GM18519 (cell line): ENCODE measurements around the gene IGSF8.
A peak's percentile ranks its signal among the peaks of the same experiment; 100 is the strongest.

Source experiments
- ATAC-seq: cut with Tn5 transposase; IDR thresholded peaks from one replicate; pipeline ENCODE4 v1.9.1; 2021; ENCODE audit warnings: mild to moderate bottlenecking, moderate library complexity; ENCODE audit not compliant: unreplicated experiment, low FRiP score

The IGSF8 gene

DNA sequence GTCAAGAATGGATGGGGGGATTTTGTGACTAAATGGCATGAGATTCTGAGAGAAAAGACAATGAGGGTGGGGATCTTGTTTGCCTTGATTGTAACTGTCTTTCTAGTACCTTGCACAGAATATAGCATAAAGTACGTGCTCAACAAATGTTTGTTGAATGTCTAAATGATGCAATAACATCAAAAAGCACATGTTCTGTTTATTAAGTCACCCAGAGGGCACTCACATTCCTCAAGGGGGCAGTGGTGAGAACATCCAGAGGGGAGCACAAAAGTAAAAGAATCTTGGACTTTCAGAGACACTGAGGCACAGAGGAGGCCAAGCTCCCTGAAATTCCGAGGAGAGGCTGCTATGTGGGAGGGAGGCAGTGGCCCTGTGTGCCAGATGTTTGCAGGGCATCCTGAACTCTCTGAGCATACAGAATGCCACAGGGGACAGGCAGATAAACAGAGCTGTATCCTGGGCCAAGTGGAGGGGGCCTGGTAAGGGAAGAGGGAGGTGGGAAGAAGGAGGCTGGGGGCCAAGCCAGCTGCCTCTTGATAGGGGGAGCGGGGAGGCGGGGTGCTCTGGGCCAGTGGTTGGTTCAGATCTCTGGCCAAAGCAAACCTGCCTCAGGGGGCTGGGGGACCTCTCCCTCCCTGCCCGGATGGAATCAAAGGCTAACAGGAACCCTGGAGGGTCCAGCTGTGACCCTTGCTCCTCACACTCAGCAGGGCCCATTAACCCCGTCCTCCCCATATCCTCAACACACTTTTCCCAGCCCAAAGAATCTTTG, 10.7 kb upstream of the IGSF8 start:
- ATAC-seq = no peak

DNA sequence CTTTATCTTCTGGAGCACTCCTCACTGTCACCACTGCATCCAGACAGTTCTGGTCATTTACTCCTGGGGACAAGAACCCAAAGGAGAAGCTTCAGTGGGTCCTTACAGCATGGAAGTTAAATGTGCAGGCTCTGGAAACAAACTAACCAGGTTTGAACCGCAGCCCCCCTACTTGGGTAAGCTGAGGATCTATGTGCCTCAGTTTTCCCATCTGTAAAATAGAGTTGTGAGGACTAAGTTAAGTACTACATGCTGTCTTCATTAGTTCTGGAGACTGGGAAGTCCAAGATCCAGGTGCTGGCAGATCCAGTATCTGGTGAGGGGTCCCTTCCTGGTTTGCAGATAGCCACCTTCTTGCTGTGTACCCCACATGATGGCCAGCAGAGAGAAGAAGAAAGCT, 9.1 kb upstream of the IGSF8 start:
- ATAC-seq = no peak

DNA sequence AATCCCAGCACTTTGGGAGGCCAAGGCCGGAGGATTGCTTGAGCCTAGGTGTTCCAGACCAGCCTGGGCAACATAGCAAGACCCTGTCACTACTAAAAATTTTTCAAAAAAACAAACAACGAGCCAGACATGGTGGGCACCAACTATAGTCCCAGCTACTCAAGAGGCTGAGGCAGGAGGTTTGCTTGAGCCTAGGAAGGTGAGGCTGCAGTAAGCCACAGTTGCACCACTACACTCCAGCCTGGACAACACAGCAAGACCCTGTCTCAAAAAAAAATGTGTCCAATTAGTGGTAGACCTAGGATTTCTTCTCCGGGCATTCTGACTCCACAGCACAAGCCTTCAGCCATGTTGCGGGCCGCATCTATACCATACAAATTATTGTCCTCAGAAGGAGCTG, 6.7 kb upstream of the IGSF8 start:
- ATAC-seq = no peak

DNA sequence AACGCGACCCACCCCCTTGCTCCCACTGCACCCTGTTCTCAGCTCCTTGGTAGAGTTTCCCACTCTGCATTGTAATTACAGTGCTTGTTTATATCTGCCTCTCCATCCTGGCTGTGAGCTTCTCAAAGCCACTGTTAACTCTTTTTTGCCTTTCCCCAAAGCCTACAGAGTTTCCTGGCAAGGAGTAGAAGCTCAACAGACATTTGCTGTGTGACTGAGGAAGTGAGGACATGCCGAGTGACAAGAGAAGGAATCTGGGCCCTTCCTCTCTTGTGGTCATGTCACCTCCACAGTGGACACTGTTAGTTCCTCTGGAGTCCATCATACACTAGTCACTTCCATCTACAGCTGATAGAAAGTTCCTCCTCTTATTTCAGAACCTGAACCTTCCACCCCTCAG, 6.1 kb upstream of the IGSF8 start:
- no peak for ATAC-seq

DNA sequence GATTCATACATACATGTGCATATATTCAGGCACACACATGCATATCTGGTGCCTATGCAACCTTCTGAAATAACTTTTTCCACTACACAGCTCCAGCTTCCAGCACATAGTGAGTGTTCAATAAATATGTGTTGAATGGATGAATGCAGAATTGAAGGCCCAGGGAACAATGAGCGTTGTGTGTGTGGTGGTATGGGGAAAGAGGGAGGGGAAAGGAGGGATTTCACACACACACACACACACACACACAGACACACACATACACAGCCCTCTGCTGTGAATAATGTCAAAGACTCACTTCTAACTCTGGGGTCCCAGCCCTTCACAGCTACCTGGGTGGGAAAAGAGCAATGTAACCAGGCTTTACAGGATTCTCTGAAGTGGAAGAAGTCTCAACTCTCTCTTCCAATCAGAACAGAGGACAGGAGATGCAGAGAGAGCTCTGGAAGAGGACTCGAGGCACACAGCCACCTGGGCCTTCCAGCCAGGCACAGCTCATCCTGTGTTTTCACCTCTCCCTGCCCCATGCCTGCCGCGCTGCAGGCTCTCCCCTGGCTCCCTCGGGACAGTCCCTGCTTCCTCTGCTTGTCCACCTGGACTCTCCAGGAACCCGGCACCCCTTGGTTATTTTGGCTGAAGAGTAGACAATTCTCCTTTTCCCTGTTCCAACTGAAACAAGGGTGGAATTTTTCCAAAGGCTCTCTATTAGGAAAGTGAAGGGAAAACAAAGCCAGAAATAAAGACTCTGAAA, 5.4 kb upstream of the IGSF8 start:
- no peak for ATAC-seq

DNA sequence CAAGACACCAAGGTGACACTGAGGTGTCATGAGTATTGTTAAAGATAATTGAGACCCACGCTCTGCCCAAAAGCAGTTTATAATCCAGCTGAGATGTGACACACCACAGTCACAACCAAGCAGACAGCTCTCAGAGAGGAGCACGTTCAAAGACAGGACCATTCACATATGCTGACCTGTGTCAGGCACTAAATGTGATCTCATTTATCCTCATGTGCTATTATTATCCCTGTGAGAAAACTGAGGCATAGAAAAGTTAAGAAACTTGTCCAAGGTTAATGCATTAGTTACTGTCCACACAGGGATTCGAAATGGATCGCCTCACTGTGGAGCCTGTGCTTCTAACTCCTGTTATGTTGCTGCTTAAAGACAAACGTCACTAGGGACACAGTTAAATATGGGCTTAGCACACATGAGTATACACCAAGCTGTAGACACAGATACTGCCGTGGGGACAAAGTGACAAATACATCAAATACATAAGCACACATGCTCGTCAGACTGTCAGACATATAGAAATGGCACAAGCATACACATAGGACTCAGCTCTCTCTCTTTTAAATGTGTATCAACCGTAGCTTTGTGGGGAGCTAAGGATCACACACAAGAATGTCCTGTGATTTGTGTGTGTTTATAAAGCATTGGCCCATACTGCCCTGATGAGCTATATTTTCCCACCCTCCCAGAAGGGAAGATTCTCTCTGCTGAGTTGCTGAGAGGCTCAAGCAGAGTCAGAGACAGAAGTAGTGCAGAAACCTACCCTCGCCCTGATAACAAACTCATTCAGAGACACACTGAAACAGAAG, 3.5 kb upstream of the IGSF8 start:
- ATAC-seq = no peak

DNA sequence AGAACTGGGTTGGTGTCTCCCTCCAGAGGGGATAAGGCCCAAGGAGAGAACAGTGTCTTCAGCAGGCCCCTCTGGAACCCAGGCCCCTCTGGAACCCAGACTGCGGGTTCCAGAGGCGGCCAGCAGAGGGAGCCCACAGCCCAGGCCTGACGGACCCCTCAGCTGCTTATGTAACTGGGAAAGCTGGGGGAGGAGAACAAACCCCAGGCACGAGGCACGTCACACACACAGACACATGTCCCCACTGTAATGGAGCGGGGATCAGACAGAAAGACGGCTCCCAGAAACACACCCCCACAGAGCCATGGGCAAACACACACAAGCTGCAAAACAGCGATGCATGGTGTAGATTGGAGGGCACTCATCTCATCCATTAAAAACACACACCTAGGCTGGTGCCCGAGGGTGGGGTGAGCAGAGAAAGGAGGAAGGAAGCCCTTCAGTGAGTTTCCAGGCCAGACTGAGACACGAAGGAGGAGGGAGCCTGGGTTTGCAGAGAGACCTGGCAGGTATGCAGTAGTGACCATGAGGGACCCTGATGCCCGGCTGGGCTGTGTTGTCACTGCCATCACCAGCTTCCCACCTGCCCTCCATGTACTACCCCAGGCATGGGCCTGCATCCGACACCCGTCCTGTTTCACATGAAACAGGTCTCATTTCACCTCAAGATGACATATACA, 2.8 kb upstream of the IGSF8 start:
- no peak for ATAC-seq

DNA sequence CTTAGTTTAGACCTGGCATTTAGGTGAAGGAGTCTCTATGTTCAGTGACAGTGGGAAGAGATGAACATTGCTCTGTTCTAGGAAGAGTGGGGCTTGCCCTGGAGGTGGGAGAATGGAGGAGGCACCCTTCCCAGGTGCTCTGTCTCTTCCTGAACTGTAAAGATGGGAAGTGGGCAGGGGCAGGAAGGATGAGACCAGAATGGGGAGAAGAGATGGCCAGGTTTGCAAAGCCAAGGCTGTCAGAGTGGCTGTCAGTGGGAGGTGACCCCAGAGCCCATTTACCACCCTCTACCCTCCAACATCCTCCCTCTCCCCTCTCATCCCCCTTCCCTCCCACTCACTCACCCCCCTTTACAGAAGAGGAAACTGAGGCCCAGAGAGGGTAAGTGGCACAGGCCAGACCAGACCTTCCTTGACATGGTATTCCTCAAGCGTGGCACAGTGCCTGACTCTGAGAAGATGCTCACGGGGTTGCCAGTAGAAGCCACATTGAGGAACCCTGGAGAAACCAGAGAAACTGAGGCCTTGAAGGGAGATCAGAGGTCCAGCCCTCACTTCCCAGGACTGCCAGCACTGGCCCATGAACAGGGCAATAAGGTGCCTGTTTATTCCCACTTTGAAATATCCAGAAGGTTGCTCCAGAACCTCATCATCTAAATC, 1.4 kb upstream of the IGSF8 start:
- no peak for ATAC-seq

DNA sequence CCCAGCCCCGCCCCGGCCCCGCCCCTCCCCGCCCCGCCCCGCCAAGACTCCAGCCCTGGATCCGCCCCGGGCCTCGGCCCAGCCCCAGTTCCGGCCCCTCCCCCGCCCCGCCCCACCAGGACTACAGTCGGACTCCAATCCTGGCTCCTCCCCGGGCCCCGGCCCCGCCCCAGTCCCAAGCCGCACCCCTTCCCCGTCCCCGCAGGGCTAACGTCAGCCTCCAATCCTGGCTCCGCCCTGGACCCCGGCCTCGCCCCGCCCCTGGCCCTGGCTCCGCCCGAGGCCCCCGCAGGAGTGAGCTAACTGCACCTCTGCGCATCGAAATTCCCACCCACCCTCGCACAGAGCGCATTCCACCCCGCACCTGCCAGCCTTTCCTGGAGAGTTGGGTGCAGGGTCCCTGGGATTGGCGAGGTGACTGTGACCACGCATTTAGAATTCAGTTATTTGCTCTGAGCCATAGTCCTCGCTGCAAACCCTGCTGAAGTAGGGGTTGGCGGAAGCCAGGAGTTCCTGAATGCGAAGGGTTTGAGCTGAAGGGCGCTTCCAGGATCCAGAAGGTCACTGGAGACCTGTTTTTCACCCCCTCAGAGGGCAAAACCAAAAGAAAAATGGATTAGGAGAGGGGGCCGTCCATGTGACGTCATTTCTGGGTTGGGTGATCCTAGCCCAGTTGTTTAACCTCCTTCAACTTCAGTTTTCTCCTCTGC, 588 bp upstream of the IGSF8 start:
- peak; percentile 69 for ATAC-seq

DNA sequence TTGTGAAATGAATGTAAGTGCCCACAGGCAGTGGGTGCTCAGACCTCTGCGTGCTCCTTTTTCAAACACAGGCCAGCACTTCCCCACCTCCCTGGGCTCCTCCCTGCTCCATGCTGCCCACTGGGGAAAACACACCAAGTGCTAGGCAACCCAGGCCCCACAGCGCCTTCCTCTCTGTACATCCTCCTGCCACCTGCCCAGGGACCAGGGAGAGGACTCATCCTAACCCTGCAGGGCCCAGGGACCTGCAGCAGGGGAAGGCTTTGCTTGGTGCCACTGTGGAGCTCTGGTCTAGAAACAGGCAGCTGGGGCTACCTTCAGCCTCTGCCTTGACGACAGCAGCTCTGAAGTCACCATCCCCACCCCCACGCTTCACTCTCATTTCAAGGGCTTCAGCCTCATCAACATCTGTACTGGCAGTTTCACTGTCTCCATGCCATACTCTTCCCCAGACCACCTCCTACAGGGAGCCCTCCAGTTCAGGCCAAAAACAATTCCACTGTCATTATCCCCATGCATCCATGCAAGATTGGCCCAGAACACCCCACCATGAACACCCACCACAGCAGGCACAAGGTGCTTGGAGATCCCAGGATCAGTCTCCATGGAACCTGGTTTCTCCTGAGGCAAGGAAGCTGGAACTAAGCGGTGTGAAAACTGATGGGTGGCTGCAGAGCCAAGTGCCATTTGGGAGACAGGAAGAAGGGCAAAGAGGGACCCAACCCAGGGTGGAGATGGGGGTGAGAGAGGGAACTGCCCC, 1.1 kb downstream of the IGSF8 start:
- no peak for ATAC-seq

DNA sequence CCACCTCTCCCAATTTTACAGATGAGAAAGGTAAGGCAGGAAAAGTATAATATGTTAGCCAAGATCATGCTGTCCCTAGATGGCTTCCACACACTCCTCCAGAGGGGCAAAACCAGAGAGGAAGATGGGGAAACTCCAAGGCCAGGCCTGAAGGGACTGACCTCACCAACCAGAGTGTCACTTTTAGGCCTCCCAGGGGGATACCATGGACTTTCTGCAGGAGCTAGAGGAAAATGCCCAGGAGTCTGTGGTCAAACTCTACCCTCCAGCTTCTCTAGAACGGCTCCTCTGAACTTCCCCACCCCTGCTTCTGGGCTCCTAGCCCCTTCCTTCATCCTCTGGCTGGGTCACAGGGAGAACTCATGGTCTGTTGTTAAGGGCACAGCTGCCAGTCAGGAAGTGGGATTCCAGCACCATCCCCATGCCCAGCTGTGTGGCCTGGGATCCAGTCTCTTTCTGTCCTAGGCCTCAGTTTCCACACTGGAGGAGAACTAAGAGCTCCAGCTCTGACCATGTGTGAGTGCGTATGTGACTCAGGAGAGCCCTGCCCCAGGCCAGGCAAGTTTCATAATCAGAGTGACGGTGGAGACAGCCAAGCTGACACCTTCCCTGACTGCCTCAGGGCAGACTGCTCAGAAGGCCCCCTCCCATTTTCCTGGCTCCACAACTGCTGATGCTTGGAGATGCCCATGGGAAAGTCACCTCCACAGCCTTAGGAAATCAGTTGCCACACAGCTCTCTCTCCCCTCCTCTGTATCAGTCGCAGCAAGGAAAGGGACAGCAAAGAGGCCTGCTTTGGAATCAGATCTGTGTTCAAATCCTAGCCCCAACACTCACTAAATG, 1.9 kb downstream of the IGSF8 start:
- no peak for ATAC-seq

DNA sequence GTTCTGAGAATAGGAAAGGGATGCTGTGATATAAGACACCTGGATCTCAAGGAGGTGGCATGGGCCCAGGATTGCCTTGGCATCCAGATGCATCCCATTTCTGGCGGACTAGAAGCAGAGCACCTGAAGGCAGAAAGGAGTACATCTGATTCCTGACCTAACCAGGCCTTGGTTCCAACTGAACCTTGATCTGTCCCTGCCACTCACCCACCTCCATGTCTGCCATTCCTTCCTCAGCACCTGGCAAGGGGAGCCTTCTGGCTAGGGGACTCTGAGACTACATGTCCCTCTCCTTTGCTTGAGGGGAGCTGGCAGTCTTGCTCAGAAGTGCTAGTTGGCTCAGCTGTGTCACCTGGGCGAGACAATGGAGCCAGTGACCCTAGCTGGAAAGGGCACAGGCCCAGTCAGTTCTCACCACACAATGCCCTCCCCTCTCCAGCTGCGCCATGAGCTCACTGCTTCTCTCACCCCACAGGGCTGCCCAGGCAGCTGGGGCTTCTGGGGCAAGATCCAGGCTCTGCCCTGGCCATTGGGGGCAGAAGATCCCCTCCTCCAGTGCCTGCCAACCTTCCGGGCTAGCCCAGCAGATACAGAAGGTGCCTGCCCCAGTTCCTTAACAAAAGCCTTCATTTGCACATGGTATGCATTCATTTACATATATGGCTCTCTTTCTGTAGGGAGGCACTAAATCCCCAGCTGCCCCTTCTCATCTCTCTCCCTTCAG, 2.9 kb downstream of the IGSF8 start:
- ATAC-seq = no peak

DNA sequence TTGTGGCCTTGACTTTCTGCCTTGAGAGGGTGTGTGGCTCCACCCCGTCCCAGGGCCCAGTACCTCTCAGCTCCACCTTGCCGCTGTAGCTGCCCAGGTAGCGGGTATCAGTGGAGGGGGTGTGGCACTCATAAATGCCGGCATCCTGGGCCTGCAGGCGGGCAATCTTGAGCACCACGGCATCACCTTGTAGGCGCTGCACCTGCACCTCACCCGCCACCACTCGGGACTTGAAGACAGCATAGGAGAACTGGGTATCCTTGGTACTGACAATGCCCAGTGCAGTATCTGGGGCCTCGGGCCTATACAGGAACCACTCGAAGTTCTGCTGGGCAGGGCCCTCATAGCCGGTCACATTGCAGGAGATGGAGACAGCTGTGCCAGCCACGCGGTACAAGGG, 3.6 kb downstream of the IGSF8 start:
- ATAC-seq = no peak

DNA sequence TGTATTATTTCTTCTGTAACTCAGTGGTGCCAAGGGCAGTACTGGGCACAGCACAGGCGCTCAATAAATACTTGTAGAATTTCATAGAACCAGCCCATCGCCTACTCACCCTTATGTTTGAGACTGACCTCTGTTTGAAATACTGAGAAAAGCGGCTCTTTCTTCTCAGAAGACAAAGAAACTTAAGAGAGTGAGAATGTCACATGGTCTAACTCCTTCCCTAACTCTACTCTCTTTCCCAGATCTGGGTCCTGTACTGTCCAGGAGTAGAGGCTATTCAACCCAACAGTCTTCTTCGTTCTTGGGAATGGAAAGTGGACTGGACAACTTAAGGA, 4.2 kb downstream of the IGSF8 start:
- ATAC-seq = no peak

DNA sequence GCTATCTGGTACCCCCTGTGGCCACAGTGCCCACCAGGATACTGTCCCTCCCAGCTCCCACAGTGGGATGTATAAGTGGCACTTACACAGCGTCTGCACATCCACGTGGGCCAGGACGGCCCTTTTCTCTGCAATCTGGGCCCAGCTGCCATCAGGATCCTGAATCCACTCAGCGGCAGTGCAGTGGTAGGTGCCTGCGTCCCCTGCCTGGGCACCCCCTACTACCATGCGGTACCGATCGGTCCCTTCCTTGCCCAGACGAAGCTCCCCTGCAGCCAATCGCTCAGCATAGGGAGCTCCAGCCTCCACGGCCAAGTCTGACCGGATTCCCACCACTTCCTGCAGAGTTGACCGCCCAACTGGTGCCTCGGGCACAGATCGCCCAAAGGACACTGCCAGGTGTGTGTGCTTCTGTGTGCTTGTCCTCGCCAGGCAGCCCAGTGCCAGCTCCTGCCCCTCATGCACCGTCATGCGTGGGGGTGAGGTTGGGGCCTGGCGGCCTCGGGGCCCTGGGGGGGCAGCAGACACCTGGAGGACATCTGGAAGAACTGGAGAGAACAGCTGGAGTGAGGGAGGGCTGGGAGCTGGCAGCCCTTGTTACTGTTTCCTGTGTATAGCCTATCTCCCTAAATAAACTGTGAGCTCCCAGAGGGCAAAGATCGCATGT, 4.7 kb downstream of the IGSF8 start:
- ATAC-seq = no peak

DNA sequence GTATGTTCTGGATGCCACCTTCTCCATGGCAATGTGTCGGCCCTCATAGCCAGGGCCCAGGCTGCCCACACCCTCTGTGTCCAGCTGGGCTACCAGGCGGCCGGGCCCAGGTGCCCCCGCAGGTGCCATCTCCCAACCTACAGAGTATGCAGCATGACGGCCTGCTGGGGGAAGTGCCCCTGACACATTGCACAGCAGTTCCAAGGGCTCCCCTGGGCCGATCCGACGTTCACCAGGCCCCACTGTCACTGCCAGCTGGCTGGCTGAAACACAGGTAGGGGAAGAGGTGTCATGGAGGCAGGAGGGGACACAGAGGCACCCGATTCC, 5.4 kb downstream of the IGSF8 start:
- no peak for ATAC-seq

DNA sequence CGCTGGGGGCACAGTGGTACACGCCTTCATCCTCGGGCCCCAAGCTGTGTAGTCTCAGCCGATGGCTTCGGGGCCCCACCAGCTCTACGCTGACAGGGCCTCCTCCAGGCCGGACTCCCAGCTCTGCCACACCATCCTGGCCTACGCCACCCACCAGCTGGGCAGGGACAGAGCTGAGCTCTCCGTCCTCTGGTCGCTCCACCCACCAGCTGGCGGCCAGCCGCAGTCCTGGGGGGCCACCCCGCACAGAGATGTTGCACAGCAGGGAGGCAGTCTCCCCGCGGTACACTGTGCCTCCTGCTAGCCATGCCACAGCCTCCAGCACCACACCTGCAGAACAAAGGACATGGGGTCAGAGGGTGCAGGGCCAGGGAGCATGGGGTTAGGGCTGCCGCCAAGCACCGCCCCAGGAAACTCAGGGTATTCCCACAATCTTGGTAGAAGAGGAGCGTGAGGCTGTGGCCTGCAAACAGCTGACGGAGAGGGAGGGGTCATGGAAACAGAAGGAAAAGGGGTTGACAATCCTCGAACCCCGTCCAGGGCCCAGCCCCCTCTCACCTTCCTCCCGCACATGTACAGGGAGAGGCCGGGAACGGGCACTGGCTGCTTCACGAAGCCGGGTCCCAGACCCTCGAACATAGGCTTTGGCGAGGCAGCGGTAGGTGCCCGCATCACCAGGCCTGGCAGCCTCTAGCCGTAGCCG, 5.9 kb downstream of the IGSF8 start:
- ATAC-seq = no peak
